NCI-H1417 (cell line): ENCODE measurements around the gene OTUD5.

Experiments used
- DNase-seq, 3 experiments: peaks; one replicate each; lab custom pipeline; 2025; lab: John Stamatoyannopoulos, UW

OTUD5 gene

DNA sequence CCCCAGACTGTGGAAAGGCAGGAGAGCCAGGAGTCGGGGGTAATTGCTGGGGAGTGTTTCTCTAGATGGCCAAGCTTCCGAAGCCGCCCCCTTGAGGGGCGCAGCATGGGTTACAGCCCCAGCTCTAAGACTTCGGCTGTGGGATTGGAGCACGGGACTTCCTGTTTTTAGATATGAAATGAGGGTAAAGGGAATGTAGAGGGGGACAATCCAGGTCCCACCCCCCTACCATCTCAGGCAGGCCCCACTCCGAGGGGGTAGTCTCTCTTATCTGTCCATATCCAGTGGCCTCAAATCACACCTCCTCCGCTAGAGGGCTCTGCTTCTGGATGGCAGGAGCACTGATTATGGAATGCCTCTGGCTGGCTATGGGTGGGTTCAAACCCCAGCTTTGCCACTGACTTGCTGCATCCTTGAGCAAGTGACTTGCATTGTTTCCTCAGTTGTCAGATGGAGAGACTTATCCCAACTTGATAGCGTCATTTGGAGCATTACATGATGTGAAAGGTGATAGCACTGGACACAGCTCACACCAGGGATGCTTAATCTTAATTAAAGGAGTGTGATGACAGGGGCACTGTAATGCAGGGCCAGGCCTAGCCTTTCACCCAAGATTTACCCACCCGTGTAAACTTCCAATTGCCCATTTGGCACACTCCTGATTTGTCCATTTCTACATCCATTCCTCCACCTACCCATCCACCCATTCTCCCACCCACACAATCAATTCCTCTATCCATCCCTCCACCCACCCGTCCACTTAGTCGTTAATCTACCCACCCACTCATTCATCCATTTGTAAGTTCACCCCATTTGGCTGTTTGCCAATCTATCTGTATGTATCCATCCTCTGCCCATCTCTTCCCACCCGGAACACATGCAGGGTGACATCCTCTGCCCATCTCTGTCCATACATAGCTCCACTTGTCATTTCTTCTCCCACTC is 15.1 kb upstream of the OTUD5 start:
- DNase-seq, result peak in 2 of 3 experiments; percentile 44 to 51

DNA sequence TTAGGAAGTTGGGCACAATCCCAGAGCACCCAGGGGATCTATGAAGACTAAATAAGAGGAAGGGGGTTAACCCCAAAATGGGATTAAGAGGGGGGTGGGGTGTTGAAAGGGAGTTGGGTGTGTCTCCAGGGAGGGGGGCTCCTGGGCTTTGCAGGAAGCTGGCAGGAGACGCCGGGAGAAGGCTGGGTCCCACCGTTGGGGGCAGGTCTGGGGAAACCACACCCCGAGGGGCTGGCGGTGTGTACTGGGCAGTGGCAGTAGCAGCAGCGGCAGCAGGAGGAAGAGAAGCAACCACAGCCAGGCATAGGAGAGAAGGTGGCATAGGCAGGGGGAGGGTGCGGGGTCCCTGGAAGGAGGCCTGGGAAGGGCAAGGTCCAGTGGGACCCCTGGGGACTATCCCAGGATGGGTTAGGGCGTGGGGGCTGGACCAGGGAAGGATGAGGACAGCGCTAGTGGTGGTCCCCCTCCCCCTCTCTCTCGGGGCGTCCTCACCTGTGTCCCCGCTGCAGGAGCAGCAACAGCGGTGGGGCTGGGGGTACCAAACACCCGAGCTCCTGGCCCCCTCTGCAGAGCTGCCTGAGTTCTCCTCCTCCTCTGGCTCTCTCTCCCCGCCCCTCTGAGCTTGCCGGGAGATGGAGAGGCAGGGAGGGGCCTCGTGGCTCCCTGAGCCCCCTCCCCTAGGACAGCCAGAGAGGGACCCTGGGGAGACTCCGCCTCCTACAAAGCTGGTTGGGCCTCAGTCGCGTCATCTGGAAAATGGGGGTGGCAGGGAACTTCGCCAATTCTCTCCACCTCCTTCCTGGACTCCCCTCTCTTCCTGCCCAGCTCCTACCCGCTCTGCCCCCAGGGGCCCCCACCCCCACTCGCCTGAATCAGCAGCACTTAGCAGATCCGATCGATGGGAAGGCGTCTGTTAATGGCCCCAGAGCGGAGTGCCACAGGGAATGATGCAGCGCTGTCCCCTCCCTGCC is 14.1 kb upstream of the OTUD5 start, which contains the start of gene KCND1:
Gene KCND1, minus strand, starts transcription at position 596 of the 971 bp plus-strand sequence. CDS start 1,573 bp downstream, outside the sequence.
- DNase-seq, result peak in 2 of 3 experiments; percentile 41 to 59

GRCh38 chrX:48969471-48969870 is 12.1 kb upstream of the OTUD5 start:
- DNase-seq, result no peak

DNA sequence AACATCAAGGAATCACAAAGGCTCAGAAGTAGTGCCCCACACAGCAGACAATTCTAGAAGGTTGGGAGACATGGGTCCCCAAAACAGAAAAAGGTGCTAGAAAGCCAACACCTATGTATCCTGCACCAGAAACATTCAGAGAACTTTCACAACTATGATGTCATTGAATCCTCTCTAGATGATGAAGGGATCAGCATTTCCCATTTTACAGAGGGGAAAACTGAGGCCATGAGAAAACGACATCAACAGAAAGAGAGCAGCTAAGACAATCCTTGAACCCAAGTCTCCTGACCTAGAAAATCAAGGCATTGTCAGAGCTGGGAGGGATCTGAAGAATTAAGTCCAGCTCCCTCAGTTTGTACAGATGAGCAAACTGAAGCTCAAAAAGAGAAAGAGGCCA is 11.0 kb upstream of the OTUD5 start:
- DNase-seq, result no peak

DNA sequence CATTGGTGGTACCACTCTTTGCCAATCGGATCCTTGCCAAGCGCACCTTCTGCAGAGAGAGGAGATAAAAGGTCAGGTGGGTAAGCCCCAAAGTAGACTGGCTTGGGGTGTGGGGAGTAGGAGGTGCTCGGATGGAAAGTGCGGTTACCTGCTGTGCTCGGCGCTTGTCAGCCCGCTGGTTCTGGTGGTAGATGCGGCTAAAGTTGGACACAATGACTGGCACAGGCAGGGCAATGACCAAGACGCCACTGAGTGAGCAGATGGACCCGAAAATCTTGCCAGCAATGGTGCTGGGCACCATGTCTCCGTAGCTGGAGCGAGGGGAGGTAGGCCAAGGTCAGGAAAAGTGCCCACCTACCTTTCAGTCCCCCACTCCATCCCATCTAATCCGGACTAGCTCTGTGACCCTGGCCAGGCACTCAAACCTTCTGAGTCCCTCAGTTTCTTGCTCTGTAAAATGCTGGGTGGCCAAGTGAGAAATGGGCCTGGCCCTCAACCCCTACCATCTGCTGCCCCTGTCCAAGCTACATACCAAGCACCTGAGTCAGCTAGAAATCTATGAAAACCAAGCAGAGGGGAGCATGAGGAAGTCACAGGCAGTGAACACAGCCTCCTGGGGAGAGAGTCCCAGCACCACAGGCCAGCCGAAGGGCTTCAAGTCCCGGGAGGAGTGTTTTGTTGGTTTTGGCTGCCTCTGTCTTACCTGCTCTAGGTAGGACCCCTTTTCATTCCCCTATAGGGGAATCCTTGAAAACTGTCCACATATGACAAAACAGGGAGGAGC is 9.6 kb upstream of the OTUD5 start:
- no peak for DNase-seq

- no peak for DNase-seq
Observed at GRCh38 chrX:48965959-48966358, 8.6 kb upstream of the OTUD5 start.

DNA sequence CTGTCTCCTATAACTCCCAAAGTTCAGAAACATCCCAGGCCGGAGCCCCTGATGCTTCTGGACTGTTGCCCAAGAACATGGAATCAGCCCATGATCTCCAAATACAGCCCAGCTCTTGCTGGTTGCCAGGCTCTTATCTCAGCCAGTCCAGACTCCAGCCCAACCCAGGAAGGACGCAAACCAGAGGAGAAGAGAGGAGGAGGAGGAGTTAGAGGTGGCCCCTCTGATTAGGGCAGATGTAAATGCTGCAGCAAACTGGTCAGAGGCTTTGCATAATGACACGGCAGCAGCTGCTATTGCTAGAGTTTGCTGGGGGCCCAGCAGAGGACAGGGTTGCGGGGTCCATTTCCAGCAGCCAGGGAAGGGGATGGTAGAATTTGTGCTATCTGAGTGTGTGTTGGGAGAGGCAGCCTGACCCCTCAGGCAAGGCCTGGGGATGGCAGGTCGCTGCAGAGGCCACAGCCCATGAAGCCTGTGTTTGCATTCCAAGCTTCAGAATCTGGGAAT is 4.2 kb upstream of the OTUD5 start:
- no peak for DNase-seq

DNA sequence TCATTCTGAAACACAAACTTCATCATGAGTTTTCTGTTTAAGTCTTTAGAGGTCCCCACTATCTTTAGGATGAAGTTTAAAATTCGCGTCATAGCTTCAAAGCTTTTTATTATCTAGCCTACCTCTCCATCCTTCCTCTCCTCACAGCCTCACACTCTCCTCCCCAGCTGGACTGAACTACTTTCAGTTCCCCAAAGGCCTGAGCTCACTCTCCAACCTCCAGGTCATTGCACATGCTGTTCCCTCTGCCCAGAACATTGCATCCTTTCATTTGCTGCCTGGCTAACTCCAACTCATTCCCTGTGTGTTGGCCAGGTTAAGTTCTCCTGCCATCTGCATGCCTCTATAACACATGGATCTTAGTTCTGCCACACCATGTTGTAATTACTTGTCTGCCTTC is 2.9 kb upstream of the OTUD5 start:
- no peak for DNase-seq

DNA sequence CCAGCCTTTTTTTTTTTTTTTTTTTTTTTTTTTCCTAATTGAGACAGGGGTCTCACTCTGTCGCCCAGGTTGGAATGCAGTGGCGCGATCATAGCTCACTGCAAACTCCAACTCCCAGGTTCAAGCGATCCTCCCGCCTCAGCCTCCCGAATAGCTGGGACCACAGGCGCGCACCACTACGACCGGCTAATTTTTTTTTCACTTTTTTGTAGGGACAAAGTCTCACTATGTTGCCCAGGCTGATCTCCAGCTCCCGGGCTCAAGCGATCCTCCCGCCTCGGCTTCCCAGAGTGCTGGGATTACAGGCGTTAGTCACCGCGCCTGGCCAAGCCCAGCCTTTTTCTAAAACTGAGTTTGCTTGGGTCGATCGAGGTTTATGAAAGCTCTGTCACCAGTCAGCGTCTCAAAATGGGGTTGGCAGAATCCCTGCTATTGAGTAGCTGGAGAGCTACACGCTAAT is 1.3 kb upstream of the OTUD5 start:
- DNase-seq, result peak in 1 of 3 experiments; percentile 42

DNA sequence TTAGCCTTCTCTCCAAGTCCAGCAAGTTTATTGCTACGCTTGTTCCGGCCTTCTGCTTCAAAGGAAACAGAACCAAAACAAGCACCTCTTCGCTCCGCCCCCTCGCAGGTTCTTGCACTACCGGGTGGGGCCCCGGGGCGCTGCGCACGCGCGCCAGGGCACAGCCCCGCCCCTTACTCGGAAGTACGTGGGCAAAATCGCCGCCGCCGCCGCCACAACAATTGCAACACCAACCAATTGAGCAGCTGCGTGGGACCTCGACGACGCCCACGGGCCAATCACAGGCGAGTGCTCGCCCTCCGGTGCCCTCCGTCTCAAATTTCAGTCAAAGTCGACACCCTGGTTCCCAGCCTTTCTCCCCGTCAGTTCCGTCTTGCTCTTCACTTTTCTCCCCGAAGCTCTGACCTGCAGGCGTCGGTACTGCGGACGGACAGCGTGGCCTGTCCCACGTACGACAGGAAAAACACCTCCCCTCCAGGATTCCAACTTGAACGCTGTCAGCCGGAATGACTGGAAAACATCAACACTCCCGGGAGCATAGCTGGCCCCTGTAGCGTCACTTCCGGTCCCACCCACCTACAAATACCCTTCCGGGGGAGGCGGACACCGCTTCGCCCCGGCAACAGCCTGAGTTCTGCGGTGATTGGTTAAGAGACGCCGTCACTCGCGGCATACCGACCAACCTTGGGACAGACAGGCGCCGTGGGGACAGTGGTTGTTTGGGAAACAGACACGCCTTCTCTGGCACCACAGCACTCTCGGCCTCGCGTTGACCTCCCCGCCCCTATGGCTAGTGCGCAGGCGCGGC is 624 bp upstream of the OTUD5 start:
- DNase-seq, result peak; percentile 89 to 97 (median 94)

DNA sequence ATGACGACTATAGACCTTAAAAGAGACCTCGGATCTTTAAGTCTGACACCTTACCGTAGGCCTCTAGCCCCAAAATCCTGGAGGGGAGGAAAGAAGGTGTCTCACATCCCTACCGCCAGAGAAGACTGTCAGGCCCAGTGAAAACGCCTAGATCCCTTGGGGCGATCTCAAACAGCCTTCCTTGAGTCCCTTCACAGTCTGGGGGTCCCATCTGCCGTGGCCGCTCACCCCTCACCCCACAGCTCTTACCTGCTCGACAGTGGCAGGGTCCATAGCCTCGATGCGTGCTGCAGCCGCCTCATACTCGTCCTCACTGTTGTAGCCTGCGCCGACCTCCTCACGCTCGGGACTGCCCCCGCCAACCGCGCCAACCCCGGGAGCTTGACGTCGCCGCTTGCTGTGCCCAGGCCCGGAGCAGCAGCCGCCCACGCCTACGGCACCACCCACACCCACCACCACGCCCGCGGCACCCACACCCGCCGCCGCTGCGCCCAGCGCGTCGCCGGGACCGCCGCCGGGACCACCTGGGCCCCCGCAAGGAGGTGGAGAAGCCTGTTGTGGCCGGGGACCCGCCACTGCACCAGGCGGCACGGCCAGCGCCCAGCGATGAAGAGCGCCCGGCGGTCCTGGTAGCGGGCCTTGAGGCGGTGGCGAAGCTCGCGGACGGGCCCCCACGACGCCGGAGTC is 536 bp downstream of the OTUD5 start:
- DNase-seq, result no peak

- no peak for DNase-seq
Observed at GRCh38 chrX:48948589-48948988, 8.8 kb downstream of the OTUD5 start.

DNA sequence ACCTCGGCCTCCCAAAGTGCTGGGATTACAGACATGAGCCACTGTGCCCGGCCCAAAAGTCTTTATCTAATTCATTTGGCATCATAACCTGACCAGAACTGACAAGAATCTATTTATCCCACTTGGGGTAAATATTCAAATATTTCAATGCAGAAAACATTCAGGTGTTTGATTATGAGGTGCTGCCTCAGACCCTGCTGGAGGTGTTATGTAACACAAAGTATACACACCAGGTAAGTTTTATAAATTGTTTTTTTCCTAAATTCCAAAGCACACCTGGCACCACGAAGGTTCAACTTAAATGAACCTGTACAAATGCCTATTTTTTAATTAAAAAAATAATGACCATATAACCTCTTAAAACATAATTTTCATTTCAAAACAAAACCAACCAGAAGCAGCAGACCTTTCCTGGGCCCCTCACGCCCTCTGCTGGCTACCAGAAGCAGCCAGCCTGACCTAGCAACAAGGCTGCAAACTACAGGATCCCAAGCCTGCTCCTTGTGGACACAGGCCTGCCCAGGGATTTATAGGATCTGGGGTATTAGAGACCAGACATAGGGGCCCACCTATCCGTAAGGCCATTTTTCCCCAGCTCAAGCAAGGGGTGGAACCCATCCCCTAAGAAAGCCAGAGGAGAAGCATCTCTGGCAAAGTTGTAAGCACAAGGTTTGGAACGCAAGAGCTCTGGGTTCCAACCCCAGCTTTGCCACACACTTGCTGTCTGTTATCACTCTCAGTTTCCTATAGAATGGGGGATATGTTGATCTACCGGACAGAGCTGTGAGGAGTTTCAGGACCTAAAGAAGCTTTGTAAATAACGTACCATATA is 11.7 kb downstream of the OTUD5 start:
- peak in 1 of 3 experiments; percentile 56 for DNase-seq

- DNase-seq, result no peak
Observed at GRCh38 chrX:48942895-48943294, 14.5 kb downstream of the OTUD5 start.

DNA sequence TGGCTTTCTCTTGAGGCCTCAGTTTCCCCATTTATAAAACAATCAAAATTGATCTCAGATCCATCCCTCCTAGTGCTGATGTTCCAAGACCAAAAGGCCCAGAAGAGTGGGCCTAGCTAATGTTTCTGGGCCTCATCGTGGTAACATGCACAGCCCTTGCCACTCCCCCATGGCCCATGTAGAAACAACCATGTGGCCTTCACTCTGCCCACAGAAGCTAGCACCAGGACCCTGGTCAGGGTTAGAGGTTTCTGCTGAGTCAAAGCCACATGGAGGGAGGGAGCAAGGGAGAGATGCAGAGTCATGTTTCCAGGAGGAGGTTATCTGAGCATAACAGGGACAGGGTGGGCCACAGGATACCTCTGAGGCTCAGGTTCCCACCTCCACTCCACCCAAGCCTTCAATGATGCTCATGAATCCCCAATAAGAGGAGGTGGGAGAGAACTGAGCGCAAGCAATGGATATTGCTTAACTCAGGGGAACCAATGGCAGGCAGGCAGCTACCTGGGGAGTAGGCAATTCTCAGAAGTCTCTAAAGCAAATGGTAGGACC is 16.9 kb downstream of the OTUD5 start:
- no peak for DNase-seq

GRCh38 chrX:48939524-48940228 is 17.7 kb downstream of the OTUD5 start:
- no peak for DNase-seq

GRCh38 chrX:48938721-48939425 is 18.5 kb downstream of the OTUD5 start:
- no peak for DNase-seq
